ENCODE measurements around the gene GAL3ST3. TPM values are rescaled to one million over a fixed set of nuclear protein-coding genes. Genes with fewer than 3 reads are reported as not detected.

GAL3ST3 gene
- total RNA-seq, 1 experiment from 2014 or later, result not detected

DNA sequence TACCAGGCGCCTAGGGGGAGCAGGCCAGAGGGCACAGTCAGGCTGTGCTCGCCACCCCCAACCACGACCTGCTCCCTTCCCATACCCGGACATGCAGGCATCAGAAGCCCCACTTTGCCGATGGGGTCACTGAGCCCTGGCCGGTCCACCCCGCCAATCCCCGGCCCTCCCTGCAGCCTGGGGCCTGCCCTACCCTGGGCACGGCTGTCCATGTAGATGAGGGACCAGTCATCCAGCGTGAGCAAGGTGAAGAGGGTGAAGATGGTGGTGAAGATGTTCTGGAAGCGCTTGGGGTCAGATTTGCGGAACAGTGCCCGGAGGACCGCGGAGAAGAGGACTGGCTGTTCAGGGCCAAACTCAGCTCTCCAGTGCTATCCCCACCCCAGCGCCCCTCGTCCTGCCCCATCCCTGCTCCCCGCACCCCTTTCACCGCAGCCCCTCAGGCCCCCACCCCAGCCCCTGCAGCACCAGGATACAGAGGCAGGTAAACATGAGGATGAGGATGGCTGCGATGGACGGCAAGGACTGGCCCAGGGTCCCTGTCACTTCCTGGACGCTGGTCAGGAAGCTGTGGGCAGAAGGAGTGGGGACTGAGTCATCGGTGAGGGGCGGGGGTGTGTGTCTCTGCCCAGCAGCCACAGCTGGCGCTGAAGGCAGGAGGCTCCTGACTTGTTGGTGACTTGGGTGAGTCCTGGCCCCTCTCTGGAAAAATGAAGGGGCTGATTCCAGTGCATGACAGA is 28.2 kb downstream of the GAL3ST3 start:
- peak; percentile 83 to 98 for DNase-seq (ENCODE audit: low read depth in 1 of 2, low spot score in 2 of 2)
- Histone ChIP-seq H3K4me1 (replicated peaks) (peaks cover 36% of the 10 kb centered on the region), H3K36me3 (peaks cover 4% of the 10 kb centered on the region; the same call in 1 of the 2 replicates), H3K27me3 (replicated peaks) (no peaks in the 10 kb centered on the region), H3K27ac (peak overlapping the region; percentile 71), H3K9me3 (replicated peaks) (no peaks in the 10 kb centered on the region), H3K4me3 (no peak overlapping the region)

GRCh38 chr11:66020212-66020611 is 28.7 kb downstream of the GAL3ST3 start:
- Histone ChIP-seq H3K36me3 (peaks cover 4% of the 10 kb centered on the region; the same call in 1 of the 2 replicates), H3K9me3 (replicated peaks) (no peaks in the 10 kb centered on the region), H3K27me3 (replicated peaks) (no peaks in the 10 kb centered on the region), H3K4me1 (replicated peaks) (peaks cover 42% of the 10 kb centered on the region), H3K27ac (peak overlapping the region; percentile 71; the same call in 1 of the 2 replicates), H3K4me3 (no peak overlapping the region)
- DNase-seq (ENCODE audit: low read depth in 1 of 2, low spot score in 2 of 2), result no peak

- Histone ChIP-seq H3K27me3 (replicated peaks) (no peaks in the 10 kb centered on the region), H3K27ac (no peak overlapping the region), H3K9me3 (replicated peaks) (no peaks in the 10 kb centered on the region), H3K4me1 (replicated peaks) (peaks cover 50% of the 10 kb centered on the region), H3K4me3 (no peak overlapping the region), H3K36me3 (peaks cover 4% of the 10 kb centered on the region; the same call in 1 of the 2 replicates)
- no peak for DNase-seq (ENCODE audit: low read depth in 1 of 2, low spot score in 2 of 2)
These were observed 31.6 kb downstream of the GAL3ST3 start for GRCh38 chr11:66017321-66017720.

GRCh38 chr11:66016793-66017177 is 32.2 kb downstream of the GAL3ST3 start:
- Histone ChIP-seq H3K4me3 (no peak overlapping the region), H3K27ac (no peak overlapping the region), H3K27me3 (replicated peaks) (no peaks in the 10 kb centered on the region), H3K36me3 (peaks cover 4% of the 10 kb centered on the region; the same call in 1 of the 2 replicates), H3K9me3 (replicated peaks) (no peaks in the 10 kb centered on the region), H3K4me1 (replicated peaks) (peaks cover 45% of the 10 kb centered on the region)
- no peak for DNase-seq (ENCODE audit: low read depth in 1 of 2, low spot score in 2 of 2)

GRCh38 chr11:66015936-66016792 is 32.8 kb downstream of the GAL3ST3 start:
- Histone ChIP-seq H3K36me3 (peaks cover 4% of the 10 kb centered on the region; the same call in 1 of the 2 replicates), H3K27ac (peak overlapping the region; percentile 75), H3K4me1 (replicated peaks) (peaks cover 39% of the 10 kb centered on the region), H3K4me3 (no peak overlapping the region), H3K9me3 (replicated peaks) (no peaks in the 10 kb centered on the region), H3K27me3 (replicated peaks) (no peaks in the 10 kb centered on the region)
- no peak for DNase-seq (ENCODE audit: low read depth in 1 of 2, low spot score in 2 of 2)

GRCh38 chr11:66015454-66015881 is 33.5 kb downstream of the GAL3ST3 start:
- Histone ChIP-seq H3K27ac (peak overlapping the region; percentile 75), H3K27me3 (replicated peaks) (no peaks in the 10 kb centered on the region), H3K4me3 (no peak overlapping the region), H3K4me1 (replicated peaks) (peaks cover 32% of the 10 kb centered on the region), H3K9me3 (replicated peaks) (no peaks in the 10 kb centered on the region), H3K36me3 (peaks cover 4% of the 10 kb centered on the region; the same call in 1 of the 2 replicates)
- DNase-seq (ENCODE audit: low read depth in 1 of 2, low spot score in 2 of 2), result peak; percentile 86 to 92

GRCh38 chr11:66014804-66015453 is 34.0 kb downstream of the GAL3ST3 start:
- peak overlapping the region; percentile 75 for H3K27ac ChIP-seq
- no peaks in the 10 kb centered on the region for H3K27me3 ChIP-seq (replicated peaks)
- no peak for DNase-seq (ENCODE audit: low read depth in 1 of 2, low spot score in 2 of 2)
- peaks cover 27% of the 10 kb centered on the region for H3K4me1 ChIP-seq (replicated peaks)
- peaks cover 4% of the 10 kb centered on the region; the same call in 1 of the 2 replicates for H3K36me3 ChIP-seq
- no peaks in the 10 kb centered on the region for H3K9me3 ChIP-seq (replicated peaks)
- no peak overlapping the region for H3K4me3 ChIP-seq

DNA sequence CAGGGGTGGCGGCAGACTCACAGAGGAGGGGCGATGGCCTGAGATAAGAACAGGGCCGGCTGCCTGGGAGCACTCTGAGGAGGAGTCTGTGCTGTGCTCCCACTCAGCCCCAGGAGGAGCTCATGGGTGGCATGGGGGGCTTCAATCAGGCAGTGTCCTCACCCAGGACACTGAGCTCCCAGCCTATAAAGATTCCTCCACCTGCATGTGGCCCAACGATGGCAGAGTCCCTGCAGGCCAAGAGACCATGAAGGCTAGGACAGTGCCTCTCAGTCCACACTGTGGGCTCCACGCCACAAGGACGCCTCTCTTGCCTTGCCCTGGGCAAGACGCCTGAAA is 35.2 kb downstream of the GAL3ST3 start:
- Histone ChIP-seq H3K4me3 (no peak overlapping the region), H3K4me1 (replicated peaks) (peaks cover 27% of the 10 kb centered on the region), H3K9me3 (replicated peaks) (no peaks in the 10 kb centered on the region), H3K36me3 (peaks cover 4% of the 10 kb centered on the region; the same call in 1 of the 2 replicates), H3K27ac (no peak overlapping the region), H3K27me3 (replicated peaks) (no peaks in the 10 kb centered on the region)
- no peak for DNase-seq (ENCODE audit: low read depth in 1 of 2, low spot score in 2 of 2)

DNA sequence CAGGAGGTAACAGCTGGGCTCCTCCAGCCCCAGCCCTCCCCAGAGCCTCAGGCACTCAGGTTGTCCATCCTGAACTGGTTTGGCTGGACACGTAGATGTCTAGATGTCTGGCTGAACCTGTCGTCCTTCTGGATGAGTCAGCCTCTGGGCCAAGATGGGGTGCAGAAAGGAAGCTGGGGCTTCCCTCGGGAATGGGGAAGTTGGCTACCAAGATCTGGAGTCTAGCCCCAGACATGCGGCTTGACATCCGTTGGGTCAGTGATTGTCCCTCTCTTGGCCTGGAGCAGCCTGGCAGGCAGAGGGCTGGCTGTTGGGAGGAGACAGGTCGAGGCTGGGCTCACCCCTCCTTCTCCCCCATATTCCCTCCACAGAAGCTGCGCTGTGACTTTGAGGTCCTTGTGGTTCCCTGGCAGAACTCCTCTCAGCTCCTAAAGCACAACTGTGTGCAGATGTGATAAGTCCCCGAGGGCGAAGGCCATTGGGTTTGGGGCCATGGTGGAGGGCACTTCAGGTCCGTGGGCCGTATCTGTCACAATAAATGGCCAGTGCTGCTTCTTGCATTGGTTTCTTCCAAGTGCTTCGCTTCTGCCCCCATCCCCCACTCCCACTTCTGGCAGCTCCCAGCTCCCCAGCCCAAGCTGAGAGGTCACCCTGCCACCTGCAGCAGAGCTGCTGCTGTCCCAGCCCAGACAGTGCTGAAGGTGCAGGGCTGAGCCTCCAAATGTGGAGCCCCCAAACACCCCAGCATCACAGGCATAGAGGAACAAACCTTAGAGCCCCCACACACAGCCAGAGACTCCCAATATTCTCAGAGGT is 35.8 kb downstream of the GAL3ST3 start:
- Histone ChIP-seq H3K36me3 (peaks cover 4% of the 10 kb centered on the region; the same call in 1 of the 2 replicates), H3K9me3 (replicated peaks) (no peaks in the 10 kb centered on the region), H3K4me3 (no peak overlapping the region), H3K27ac (no peak overlapping the region), H3K4me1 (replicated peaks) (peaks cover 27% of the 10 kb centered on the region), H3K27me3 (replicated peaks) (no peaks in the 10 kb centered on the region)
- no peak for DNase-seq (ENCODE audit: low read depth in 1 of 2, low spot score in 2 of 2)

DNA sequence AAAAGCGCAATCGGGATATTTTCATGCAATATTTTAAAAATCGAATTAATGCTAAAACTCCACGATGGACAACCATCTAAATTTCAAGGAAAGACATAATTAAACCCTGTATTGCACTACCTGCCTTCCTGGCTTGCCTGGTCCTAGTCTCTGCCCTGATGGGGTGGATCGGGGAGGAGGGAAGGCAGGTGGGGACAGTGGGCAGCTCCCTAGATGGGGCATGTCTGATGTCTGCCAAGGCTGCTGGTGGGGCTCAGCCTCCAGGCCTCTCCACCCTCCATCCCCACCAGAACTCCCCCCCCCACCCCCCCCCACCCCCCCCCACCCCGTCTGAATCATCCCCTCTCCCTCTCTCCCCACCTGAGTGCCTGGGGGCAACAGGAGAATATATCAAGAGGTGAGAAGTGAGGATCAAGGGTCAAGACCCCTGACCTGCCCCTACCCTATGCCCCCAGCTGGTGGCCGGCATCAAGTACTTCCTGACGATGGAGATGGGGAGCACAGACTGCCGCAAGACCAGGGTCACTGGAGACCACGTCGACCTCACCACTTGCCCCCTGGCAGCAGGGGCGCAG is 36.5 kb downstream of the GAL3ST3 start:
- Histone ChIP-seq H3K4me1 (replicated peaks) (peaks cover 28% of the 10 kb centered on the region), H3K27me3 (replicated peaks) (no peaks in the 10 kb centered on the region), H3K36me3 (peaks cover 4% of the 10 kb centered on the region; the same call in 1 of the 2 replicates), H3K4me3 (no peak overlapping the region), H3K27ac (no peak overlapping the region), H3K9me3 (replicated peaks) (no peaks in the 10 kb centered on the region)
- no peak for DNase-seq (ENCODE audit: low read depth in 1 of 2, low spot score in 2 of 2)

GRCh38 chr11:66011785-66012303 is 37.1 kb downstream of the GAL3ST3 start, which contains the start of gene CST6:
CST6 (plus strand) TSS chr11:66012008; CDS start chr11:66012045, 37 bp downstream.
- Histone ChIP-seq H3K27me3 (replicated peaks) (no peaks in the 10 kb centered on the region), H3K27ac (no peak within 1 kb of the TSS), H3K4me1 (replicated peaks) (peaks cover 34% of the 10 kb centered on the region), H3K9me3 (replicated peaks) (no peaks in the 10 kb centered on the region), H3K36me3 (peaks cover 9% of the 10 kb centered on the region; the same call in 1 of the 2 replicates), H3K4me3 (no peak within 1 kb of the TSS)
- no peak for DNase-seq (ENCODE audit: low read depth in 1 of 2, low spot score in 2 of 2)

DNA sequence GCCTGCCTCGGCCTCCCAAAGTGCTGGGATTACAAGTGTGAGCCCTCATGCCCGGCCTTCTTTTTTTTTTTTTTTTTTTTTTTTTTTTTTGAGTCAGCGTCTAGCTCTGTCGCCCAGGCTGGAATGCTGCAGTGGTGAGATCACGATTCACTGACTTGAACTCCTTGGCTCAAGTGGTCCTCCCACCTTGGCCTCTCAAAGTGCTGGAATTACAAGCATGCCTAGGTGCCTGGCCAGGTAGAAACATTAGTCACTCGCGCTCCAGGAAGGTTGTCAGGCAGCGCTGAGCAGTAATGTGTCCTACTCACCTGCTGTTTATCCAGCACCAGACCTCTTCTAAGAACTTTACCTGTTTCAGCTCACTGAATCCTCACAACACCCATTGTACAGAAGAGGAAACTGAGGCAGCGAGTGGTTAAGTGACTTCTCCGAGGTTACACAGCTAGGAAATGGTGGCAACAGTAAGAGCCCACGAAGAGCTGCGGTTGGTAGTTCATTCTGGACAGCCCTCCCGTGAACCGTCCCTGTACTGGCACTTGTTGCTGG is 37.6 kb downstream of the GAL3ST3 start:
- no peaks in the 10 kb centered on the region for H3K9me3 ChIP-seq (replicated peaks)
- H3K27me3 ChIP-seq (replicated peaks), result no peaks in the 10 kb centered on the region
- peaks cover 12% of the 10 kb centered on the region for H3K36me3 ChIP-seq
- H3K4me3 ChIP-seq, result no peak overlapping the region
- DNase-seq (ENCODE audit: low read depth in 1 of 2, low spot score in 2 of 2), result peak in 1 of 2 experiments; percentile 36
- H3K4me1 ChIP-seq (replicated peaks), result peaks cover 36% of the 10 kb centered on the region
- H3K27ac ChIP-seq, result no peak overlapping the region

All from SJSA1 (cell line).